Measurements from ENCODE around the gene CPM. TPM values are rescaled to one million over a fixed set of nuclear protein-coding genes. Genes with fewer than 3 reads are reported as not detected.

Gene CPM
- total and polyA plus RNA-seq, 2 of the 4 experiments (the other 2 are of a cell fraction): 2.0 to 8.8 TPM

- intact Hi-C loops (cut with micrococcal nuclease): no loop called here
- H3K18ac ChIP-seq (ENCODE audit: low read depth, low read length): no peak overlapping the region
- dilution Hi-C loops (cut with HindIII; ENCODE audit: low sequenced_read_pairs, unreplicated experiment): no loop called here
- no peak overlapping the region for H2AK5ac ChIP-seq (ENCODE audit: low read depth, low read length)
- H3K14ac ChIP-seq (replicated peaks; ENCODE audit: low read depth, low read length): no peak overlapping the region
- no peak overlapping the region for H4K91ac ChIP-seq (ENCODE audit: insufficient read depth, low read depth, low read length)
- H2AFZ ChIP-seq (replicated peaks; ENCODE audit: low read length, poor library complexity): no peak overlapping the region
- no peak overlapping the region for H3K4ac ChIP-seq (ENCODE audit: low read depth, low read length)
- in situ Hi-C loops (cut with MboI; ENCODE audit: low sequenced_read_pairs): no loop called here
- no peak overlapping the region for H3K23ac ChIP-seq (ENCODE audit: low read depth, low read length)
- H3K4me1 ChIP-seq (ENCODE audit: control insufficient read depth, insufficient read depth, low read length): no peaks in the 10 kb centered on the region
- no peak overlapping the region for H3K56ac ChIP-seq (ENCODE audit: extremely low read depth, insufficient read depth, low read length)
- no peaks in the 10 kb centered on the region for H3K36me3 ChIP-seq (ENCODE audit: control insufficient read depth, insufficient read depth, low read length)
- no peaks in the 10 kb centered on the region for H4K20me1 ChIP-seq (ENCODE audit: insufficient read depth, low read length)
- H2BK20ac ChIP-seq (ENCODE audit: low read depth, low read length): no peak overlapping the region
- peaks cover 5% of the 10 kb centered on the region for H3K9me3 ChIP-seq (ENCODE audit: control insufficient read depth, insufficient read depth, low read length)
- ChIA-PET CTCF (no interaction called here), POLR2A (ENCODE audit: unreplicated experiment) (no interaction called here)
- no peak overlapping the region for H3K4me2 ChIP-seq (ENCODE audit: low read depth, low read length)
- H3K79me1 ChIP-seq (ENCODE audit: low read depth in 1 of 2, low read length in 2 of 2): no peaks in the 10 kb centered on the region
- DNase-seq (no peak), ATAC-seq (ENCODE audit: low read depth) (no peak)
- no peak overlapping the region for H3K4me3 ChIP-seq (ENCODE audit: insufficient read depth, low read depth, low read length)
- no peaks in the 10 kb centered on the region for H3K9me1 ChIP-seq (ENCODE audit: insufficient read depth, low read length)
- no peak overlapping the region for H2AK9ac ChIP-seq (replicated peaks; ENCODE audit: low read depth, low read length, poor library complexity)
- WGBS, 2 experiments (ENCODE audit: extremely low coverage in 2 of 2, insufficient read length in 1 of 2): no CpG with 5 or more reads among the region's 4 CpGs
- H3K9ac ChIP-seq (ENCODE audit: low read depth, low read length): no peak overlapping the region
- H2BK15ac ChIP-seq (ENCODE audit: low read depth, low read length): no peak overlapping the region
- BruUV-seq (replicated peaks): no TSS peak
- no peaks in the 10 kb centered on the region for H3K27me3 ChIP-seq (ENCODE audit: control insufficient read depth, insufficient read depth, low read length)
- H2BK5ac ChIP-seq (ENCODE audit: low read depth, low read length, poor library complexity, severe bottlenecking): no peak overlapping the region
- no peak overlapping the region for H4K8ac ChIP-seq (ENCODE audit: low read depth in 2 of 2, low read length in 2 of 2)
- no peak overlapping the region for H4K5ac ChIP-seq (ENCODE audit: low read depth, low read length)
- no peak overlapping the region for H3K27ac ChIP-seq (ENCODE audit: insufficient read depth, low read length)
- TF ChIP-seq RFX5 (IDR thresholded peaks at IDR 0.05; ENCODE audit: low read depth, low read length): no peak
- no peak for TF ChIP-seq POLR2A (IDR thresholded peaks at IDR 0.05; ENCODE audit: low read depth, low read length)
- no peak for TF ChIP-seq NFE2L2 (IDR thresholded peaks at IDR 0.05; ENCODE audit: low read depth, low read length)
- TF ChIP-seq MAZ (IDR thresholded peaks at IDR 0.05; ENCODE audit: borderline replicate concordance, low read depth, low read length): no peak
- TF ChIP-seq RAD21 (IDR thresholded peaks at IDR 0.05; ENCODE audit: low read length): no peak
- TF ChIP-seq MAFK (IDR thresholded peaks at IDR 0.05; ENCODE audit: low read depth, low read length): no peak
- TF ChIP-seq, protein P1, sequence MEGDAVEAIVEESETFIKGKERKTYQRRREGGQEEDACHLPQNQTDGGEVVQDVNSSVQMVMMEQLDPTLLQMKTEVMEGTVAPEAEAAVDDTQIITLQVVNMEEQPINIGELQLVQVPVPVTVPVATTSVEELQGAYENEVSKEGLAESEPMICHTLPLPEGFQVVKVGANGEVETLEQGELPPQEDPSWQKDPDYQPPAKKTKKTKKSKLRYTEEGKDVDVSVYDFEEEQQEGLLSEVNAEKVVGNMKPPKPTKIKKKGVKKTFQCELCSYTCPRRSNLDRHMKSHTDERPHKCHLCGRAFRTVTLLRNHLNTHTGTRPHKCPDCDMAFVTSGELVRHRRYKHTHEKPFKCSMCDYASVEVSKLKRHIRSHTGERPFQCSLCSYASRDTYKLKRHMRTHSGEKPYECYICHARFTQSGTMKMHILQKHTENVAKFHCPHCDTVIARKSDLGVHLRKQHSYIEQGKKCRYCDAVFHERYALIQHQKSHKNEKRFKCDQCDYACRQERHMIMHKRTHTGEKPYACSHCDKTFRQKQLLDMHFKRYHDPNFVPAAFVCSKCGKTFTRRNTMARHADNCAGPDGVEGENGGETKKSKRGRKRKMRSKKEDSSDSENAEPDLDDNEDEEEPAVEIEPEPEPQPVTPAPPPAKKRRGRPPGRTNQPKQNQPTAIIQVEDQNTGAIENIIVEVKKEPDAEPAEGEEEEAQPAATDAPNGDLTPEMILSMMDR (conservative IDR thresholded peaks at IDR 0.05; ENCODE audit: low read depth, low read length): no peak
- no peak for TF ChIP-seq CHD1 (IDR thresholded peaks at IDR 0.05; ENCODE audit: low read depth, low read length)
- TF ChIP-seq CEBPB (IDR thresholded peaks at IDR 0.05; ENCODE audit: low read depth, low read length): no peak
- no peak for TF ChIP-seq SMC3 (IDR thresholded peaks at IDR 0.05; ENCODE audit: low read depth, low read length)
- TF ChIP-seq, protein P2, sequence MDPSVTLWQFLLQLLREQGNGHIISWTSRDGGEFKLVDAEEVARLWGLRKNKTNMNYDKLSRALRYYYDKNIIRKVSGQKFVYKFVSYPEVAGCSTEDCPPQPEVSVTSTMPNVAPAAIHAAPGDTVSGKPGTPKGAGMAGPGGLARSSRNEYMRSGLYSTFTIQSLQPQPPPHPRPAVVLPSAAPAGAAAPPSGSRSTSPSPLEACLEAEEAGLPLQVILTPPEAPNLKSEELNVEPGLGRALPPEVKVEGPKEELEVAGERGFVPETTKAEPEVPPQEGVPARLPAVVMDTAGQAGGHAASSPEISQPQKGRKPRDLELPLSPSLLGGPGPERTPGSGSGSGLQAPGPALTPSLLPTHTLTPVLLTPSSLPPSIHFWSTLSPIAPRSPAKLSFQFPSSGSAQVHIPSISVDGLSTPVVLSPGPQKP (IDR thresholded peaks at IDR 0.05; ENCODE audit: borderline replicate concordance, low read depth, low read length): no peak
- no peak for TF ChIP-seq BHLHE40 (IDR thresholded peaks at IDR 0.05; ENCODE audit: low read depth, low read length)
- no peak for TF ChIP-seq MXI1 (IDR thresholded peaks at IDR 0.05; ENCODE audit: borderline replicate concordance, low read depth, low read length)
- no peak for TF ChIP-seq USF2 (IDR thresholded peaks at IDR 0.05; ENCODE audit: low read depth, low read length)
- no peak for TF ChIP-seq FOS (IDR thresholded peaks at IDR 0.05; ENCODE audit: low read depth, low read length)
- TF ChIP-seq RCOR1 (IDR thresholded peaks at IDR 0.05; ENCODE audit: insufficient replicate concordance, low read length): no peak
- H2BK120ac ChIP-seq (ENCODE audit: low read depth, low read length): no peak overlapping the region
Measured at GRCh38 chr12:68878283-68878682, 54.7 kb downstream of the CPM start.
